ENCODE data around the gene SNRPD1.

Gene SNRPD1

DNA sequence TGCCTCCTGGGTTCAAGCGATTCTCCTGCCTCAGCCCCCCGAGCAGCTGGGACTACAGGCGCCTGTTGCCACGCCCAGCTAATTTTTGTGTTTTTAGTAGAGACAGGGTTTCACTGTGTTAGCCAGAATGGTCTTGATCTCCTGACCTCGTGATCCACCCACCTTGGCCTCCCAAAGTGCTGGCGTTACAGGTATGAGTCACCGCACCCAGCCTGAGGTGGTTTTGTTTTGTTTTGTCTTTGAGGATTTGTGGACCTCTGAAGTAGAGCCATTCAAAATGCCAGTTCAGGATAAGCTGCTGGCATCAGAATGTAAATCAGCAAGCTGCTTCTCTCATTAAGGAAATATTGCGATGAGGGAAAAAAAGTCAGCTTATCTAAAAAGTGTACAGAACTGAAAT lies 63.2 kb downstream of the SNRPD1 start (continued):
- TF ChIP-seq GLIS2 (tag by site-specific recombination; IDR thresholded peaks at IDR 0.05) (peak; percentile 39; the same call in 1 of the 2 replicates), ZNF629 (tag by site-specific recombination; IDR thresholded peaks at IDR 0.05) (0 out of 2 replicates have a peak, but pooled peaks have one; percentile 24), KLF9 (tag by site-specific recombination; IDR thresholded peaks at IDR 0.05; ENCODE audit: low read depth) (peak; percentile 37; the same call in 1 of the 2 replicates)

DNA sequence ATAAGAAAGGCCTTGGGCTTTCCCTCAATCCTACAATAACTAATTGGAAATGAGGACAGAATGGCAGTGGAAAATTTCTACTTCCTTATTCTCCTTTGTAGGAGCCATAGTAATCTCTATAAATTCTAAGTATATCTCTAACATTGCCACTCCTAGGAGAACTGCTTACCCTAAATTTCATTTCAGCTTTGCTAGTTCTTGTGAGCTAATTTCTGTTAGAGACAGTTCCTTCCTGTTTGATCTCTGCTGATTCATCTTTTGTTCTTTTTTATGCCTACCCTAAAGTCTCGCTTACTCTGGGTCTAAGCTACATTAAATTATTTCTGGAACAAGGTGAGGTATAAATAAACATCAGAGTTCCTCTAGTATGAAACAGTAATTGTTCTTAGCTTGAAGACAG lies 66.7 kb downstream of the SNRPD1 start:
- CTCF ChIA-PET: interaction anchor here (0.7 kb wide), 1 partner anchor 1122 kb away, joined by 3 read pairs; no protein-coding TSS in a partner anchor

DNA sequence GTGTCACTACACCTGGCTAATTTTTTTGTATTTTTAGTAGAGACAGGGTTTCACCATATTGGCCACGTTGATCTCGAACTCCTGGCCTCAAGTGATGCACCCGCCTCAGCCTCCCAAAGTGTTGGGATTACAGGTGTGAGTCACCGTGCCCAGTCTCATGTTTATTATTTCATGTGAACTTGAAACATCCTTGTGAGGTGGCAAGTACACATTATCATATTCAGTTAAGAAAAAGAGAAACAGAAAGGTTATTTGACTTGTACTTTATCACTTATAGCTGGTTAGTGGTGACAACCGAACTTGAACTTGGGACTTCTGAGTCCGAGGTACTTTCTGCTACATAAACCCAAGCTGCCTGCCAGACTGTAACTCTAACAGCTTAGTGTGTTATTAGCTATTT lies 68.0 kb downstream of the SNRPD1 start:
- no peak overlapping the region for H3K27ac ChIP-seq (ENCODE audit: extremely low read depth, low read depth, low read length)
- no peaks in the 10 kb centered on the region for H3K4me1 ChIP-seq (ENCODE audit: control insufficient read depth, insufficient read depth, low read length)
- H3K36me3 ChIP-seq (ENCODE audit: control insufficient read depth in 2 of 2, insufficient read depth in 1 of 2, low read length in 2 of 2): peaks cover 0 to 11% of the 10 kb centered on the region in 2 experiments; a peak in 2 of 3 replicates
- TF ChIP-seq, protein P1, sequence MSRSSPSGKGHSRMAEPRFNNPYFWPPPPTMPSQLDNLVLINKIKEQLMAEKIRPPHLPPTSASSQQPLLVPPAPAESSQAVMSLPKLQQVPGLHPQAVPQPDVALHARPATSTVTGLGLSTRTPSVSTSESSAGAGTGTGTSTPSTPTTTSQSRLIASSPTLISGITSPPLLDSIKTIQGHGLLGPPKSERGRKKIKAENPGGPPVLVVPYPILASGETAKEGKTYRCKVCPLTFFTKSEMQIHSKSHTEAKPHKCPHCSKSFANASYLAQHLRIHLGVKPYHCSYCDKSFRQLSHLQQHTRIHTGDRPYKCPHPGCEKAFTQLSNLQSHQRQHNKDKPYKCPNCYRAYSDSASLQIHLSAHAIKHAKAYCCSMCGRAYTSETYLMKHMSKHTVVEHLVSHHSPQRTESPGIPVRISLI (tag by site-specific recombination; IDR thresholded peaks at IDR 0.05): no peak
- TF ChIP-seq, protein P2, sequence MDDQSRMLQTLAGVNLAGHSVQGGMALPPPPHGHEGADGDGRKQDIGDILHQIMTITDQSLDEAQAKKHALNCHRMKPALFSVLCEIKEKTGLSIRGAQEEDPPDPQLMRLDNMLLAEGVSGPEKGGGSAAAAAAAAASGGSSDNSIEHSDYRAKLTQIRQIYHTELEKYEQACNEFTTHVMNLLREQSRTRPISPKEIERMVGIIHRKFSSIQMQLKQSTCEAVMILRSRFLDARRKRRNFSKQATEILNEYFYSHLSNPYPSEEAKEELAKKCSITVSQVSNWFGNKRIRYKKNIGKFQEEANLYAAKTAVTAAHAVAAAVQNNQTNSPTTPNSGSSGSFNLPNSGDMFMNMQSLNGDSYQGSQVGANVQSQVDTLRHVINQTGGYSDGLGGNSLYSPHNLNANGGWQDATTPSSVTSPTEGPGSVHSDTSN (CRISPR knock-in tag; IDR thresholded peaks at IDR 0.05): no peak
- TF ChIP-seq ZNF837 (tag by site-specific recombination; IDR thresholded peaks at IDR 0.05) (no peak), ZNF175 (tag by site-specific recombination; IDR thresholded peaks at IDR 0.05) (no peak)
- H3K9me3 ChIP-seq (ENCODE audit: control insufficient read depth, insufficient read depth, low read depth, low read length): no peaks in the 10 kb centered on the region
- no peak overlapping the region for H3K4me3 ChIP-seq (ENCODE audit: low read depth, low read length)
- CTCF ChIA-PET: interaction anchor here (0.7 to 1.0 kb wide), 2 partner anchors 79 to 218 kb away, joined by 3 to 4 read pairs; no protein-coding TSS in a partner anchor
- POLR2A ChIA-PET: no interaction called here

More for the DNA sequence above, 66.7 kb downstream of the SNRPD1 start:
- TF ChIP-seq, protein P3, sequence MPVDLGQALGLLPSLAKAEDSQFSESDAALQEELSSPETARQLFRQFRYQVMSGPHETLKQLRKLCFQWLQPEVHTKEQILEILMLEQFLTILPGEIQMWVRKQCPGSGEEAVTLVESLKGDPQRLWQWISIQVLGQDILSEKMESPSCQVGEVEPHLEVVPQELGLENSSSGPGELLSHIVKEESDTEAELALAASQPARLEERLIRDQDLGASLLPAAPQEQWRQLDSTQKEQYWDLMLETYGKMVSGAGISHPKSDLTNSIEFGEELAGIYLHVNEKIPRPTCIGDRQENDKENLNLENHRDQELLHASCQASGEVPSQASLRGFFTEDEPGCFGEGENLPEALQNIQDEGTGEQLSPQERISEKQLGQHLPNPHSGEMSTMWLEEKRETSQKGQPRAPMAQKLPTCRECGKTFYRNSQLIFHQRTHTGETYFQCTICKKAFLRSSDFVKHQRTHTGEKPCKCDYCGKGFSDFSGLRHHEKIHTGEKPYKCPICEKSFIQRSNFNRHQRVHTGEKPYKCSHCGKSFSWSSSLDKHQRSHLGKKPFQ (tag by site-specific recombination; IDR thresholded peaks at IDR 0.05): no peak
- TF ChIP-seq, protein P4, sequence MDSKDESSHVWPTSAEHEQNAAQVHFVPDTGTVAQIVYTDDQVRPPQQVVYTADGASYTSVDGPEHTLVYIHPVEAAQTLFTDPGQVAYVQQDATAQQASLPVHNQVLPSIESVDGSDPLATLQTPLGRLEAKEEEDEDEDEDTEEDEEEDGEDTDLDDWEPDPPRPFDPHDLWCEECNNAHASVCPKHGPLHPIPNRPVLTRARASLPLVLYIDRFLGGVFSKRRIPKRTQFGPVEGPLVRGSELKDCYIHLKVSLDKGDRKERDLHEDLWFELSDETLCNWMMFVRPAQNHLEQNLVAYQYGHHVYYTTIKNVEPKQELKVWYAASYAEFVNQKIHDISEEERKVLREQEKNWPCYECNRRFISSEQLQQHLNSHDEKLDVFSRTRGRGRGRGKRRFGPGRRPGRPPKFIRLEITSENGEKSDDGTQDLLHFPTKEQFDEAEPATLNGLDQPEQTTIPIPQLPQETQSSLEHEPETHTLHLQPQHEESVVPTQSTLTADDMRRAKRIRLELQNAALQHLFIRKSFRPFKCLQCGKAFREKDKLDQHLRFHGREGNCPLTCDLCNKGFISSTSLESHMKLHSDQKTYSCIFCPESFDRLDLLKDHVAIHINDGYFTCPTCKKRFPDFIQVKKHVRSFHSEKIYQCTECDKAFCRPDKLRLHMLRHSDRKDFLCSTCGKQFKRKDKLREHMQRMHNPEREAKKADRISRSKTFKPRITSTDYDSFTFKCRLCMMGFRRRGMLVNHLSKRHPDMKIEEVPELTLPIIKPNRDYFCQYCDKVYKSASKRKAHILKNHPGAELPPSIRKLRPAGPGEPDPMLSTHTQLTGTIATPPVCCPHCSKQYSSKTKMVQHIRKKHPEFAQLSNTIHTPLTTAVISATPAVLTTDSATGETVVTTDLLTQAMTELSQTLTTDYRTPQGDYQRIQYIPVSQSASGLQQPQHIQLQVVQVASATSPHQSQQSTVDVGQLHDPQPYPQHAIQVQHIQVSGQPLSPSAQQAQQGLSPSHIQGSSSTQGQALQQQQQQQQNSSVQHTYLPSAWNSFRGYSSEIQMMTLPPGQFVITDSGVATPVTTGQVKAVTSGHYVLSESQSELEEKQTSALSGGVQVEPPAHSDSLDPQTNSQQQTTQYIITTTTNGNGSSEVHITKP (tag by site-specific recombination; IDR thresholded peaks at IDR 0.05): no peak
- TF ChIP-seq, protein P5, sequence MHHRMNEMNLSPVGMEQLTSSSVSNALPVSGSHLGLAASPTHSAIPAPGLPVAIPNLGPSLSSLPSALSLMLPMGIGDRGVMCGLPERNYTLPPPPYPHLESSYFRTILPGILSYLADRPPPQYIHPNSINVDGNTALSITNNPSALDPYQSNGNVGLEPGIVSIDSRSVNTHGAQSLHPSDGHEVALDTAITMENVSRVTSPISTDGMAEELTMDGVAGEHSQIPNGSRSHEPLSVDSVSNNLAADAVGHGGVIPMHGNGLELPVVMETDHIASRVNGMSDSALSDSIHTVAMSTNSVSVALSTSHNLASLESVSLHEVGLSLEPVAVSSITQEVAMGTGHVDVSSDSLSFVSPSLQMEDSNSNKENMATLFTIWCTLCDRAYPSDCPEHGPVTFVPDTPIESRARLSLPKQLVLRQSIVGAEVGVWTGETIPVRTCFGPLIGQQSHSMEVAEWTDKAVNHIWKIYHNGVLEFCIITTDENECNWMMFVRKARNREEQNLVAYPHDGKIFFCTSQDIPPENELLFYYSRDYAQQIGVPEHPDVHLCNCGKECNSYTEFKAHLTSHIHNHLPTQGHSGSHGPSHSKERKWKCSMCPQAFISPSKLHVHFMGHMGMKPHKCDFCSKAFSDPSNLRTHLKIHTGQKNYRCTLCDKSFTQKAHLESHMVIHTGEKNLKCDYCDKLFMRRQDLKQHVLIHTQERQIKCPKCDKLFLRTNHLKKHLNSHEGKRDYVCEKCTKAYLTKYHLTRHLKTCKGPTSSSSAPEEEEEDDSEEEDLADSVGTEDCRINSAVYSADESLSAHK (tag by site-specific recombination; IDR thresholded peaks at IDR 0.05): no peak
- TF ChIP-seq ZNF133 (tag by site-specific recombination; IDR thresholded peaks at IDR 0.05): no peak
- no peak for TF ChIP-seq FEZF1 (tag by site-specific recombination; IDR thresholded peaks at IDR 0.05)
- TF ChIP-seq ZBTB20 (tag by site-specific recombination; IDR thresholded peaks at IDR 0.05): no peak
- no peak for TF ChIP-seq ZNF658 (tag by site-specific recombination; IDR thresholded peaks at IDR 0.05)
- TF ChIP-seq SCRT2 (tag by site-specific recombination; IDR thresholded peaks at IDR 0.05): no peak
- TF ChIP-seq ZBTB8A (tag by site-specific recombination; IDR thresholded peaks at IDR 0.05): no peak
- TF ChIP-seq MYNN (tag by site-specific recombination; IDR thresholded peaks at IDR 0.05; ENCODE audit: borderline replicate concordance): no peak
- no peak overlapping the region for H3K4me3 ChIP-seq (ENCODE audit: low read depth, low read length)
- H3K4me1 ChIP-seq (ENCODE audit: control insufficient read depth, insufficient read depth, low read length): no peaks in the 10 kb centered on the region
- no peaks in the 10 kb centered on the region for H3K9me3 ChIP-seq (ENCODE audit: control insufficient read depth, insufficient read depth, low read depth, low read length)
- POLR2A ChIA-PET: interaction anchor here (1.2 kb wide), 1 partner anchor 26 kb away, joined by 4 read pairs; the partner anchor contains the start of gene ABHD3
- peaks cover 0 to 11% of the 10 kb centered on the region in 2 experiments; a peak in 2 of 3 replicates for H3K36me3 ChIP-seq (ENCODE audit: control insufficient read depth in 2 of 2, insufficient read depth in 1 of 2, low read length in 2 of 2)
- H3K27ac ChIP-seq (ENCODE audit: extremely low read depth, low read depth, low read length): no peak overlapping the region
